ENCODE measurements around the gene RAD51B.
"Not testable (repeated sequence)": the region's sequence is repeated elsewhere in the genome, so short reads cannot be mapped to it uniquely, and the experiment has no call there.

Gene RAD51B

DNA sequence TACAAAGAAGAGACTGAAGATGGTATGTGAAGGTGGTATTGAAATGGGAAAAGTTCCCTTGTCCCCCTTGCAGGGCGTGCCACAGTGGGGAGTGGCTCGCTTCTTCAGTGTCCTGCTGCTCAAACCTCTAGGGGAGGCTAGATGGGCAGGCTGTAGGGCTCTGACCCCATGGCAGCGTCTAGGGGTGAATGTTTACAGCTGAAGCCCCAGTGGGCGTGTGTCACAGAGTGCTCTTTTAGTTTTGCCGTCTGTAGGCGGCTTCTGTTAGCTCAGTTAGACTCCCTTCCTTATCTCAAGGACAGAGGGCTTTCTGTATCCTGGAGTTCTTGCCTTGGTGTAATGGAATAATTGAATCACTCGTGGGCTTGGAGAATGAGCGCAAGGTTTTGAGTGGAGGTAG is 266.2 kb downstream of the RAD51B start:
- DNase-seq = no peak

DNA sequence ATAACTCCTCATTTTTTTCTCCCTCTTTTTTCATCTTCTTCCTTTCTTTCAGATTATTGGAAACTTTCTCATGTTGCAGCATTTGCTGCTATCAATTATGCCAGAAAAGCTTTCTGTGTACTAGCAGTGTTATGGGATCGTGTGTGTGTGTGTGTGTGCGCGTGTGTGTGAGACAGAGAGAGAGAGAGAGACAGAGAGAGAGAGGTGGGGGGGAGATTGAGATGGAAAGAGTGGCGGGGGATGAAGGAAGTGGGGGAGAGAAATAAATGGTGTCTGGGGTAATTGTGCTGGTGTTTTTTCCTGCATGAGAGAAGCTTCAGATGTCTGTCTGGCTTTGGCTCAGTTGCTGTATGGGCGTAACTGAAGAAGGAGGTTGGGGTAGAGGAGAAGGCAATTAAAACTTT is 268.9 kb downstream of the RAD51B start:
- DNase-seq = peak; percentile 10

DNA sequence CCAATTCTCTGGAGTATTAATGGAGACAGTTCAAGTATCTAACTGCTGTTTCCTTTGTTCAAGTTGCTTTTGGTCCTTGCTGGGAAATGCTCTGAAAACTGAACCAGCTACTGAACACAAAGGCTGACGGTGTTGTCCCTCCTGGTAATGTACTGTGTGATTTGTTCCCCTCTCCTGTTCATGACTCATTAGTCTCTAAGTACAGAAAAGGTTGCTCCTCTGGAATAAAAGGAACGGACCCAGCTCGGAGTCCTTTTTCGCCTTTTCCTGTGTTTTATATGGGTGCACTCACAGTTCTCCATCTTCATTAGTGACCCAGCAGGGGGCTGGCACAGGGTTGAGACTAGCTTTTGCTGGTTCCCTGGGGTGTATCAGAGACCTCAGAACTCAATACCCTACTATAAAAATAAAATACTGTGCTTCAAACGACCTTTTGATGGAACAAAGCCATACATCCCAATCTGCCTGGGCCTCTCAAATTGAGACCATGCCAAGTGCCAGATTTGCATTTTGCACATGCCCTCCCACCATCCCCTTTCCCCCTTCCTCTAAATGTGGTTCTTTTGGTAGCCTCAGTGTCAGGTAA is 269.7 kb downstream of the RAD51B start:
- peak; percentile 15 for DNase-seq

DNA sequence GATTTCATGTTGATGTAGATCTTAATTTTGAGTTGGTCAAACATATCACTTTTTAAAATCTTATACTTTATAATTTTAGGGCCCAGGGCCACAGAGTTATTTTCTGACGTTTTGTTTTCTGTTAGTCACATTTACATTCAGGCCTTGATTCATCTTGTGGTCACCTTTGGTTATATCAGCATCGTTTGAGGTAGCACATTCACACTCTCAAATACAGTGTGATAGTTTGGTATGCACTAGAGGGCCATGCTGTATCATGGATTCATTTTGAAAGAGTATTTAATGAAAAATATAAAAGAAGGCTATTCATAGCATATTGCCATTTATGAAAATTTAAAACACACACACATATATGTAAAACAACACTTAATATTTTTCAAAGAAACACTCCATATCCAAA is 274.6 kb downstream of the RAD51B start:
- DNase-seq = no peak

DNA sequence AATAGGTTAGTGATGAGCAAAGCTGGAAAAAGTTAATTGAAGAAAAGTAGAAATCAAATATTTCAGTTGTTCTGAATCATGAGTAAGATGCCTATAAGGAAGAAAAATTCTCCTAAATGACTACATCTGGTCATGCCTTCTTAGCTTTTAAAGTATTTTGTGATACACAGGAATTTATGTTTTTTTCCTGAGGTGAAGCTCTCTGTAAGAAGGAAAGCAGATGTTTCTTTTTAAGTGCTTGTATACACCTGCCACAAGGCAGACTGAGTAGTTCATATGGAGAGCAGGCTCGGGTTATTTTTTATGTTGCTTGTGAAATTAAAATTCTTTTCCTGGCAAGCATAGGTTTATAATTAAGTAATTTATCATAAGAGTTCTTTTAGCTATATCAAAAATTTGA is 275.2 kb downstream of the RAD51B start:
- no peak for DNase-seq

DNA sequence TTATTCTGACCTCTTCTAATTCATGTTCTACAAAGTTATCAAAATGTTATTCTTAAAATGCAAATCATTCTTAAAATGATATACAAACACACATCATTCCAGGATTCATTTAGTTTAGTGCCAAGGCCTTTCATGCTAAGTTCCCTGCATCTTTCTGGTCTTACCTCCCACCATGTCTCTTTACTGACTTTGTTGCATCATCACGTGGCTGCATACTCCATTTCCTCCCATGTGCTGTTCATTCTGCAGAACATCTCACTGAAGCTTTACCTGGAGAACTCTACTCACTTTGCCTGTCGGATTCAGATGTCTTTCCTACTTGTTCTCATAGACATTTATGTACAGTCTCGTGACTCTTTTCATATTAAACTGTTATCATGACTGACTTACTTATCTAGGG is 278.1 kb downstream of the RAD51B start:
- no peak for DNase-seq

DNA sequence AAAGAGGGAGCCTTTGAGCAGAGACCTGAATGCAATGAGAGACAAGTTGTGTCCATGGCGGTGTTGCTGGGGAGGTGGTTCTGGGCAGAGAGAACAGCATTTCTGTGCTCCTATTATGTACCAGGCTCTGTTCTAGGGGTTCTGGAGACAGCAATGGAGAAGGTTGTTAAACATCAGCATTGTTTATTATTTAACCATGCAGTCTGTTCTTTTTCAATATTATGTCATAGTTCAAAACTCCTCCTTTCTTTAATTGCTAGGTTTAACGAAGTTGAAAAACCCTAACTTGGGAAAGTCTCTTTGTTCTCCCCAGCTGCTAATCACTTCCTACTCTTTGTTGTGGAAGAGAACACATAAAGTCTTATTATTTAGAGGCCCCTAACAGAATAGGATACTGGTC is 279.3 kb downstream of the RAD51B start:
- DNase-seq = no peak

DNA sequence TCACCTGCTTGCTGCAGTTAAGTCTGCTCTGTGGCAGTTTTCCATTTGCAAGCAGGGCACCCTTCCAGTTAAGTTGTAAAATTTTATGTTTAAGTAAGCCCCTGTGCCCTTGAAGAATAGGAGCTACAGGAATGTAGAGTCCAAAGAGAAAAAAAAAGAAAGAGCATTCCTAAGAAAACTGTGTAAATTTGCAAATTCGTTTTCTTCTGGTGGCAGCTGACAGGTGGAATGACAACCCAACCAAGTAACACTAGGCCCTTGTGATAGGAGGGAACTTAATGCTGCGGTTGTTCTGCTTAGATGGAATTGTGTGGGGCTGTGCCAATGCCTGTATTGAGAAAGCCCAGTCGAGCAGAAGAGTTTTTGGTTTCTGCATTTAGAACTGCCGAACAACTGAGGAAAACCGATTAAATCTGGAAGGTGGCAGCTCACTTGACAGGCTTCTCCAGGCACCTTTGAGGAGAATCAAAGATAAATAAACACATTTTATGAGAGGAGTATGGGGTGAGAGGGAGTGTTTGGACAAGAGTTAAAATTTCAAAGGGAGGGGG is 280.0 kb downstream of the RAD51B start:
- no peak for DNase-seq

DNA sequence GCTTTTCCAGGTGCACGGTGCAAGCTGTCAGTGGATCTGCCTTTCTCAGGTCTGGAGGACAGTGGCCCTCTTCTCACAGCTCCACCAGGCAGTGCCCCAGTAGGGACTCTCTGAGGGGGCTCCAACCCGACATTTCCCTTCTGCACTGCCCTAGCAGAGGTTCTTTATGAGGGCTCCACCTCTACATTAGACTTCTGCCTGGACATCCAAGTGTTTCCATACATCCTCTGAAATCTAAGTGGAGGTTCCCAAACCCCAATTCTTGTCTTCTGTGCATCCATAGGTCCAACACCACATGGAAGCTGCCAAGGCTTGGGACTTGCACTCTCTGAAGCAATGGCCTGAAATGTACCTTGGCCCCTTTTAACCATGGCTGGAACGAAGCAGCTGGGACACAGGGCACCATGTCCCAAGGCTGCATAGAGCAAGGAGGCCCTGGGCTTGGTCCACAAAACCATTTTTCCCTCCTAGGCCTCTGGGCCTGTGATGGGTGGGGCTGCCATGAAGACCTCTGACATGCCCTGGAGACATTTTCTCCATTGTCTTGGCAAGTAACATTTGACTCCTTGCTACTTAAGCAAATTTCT is 282.2 kb downstream of the RAD51B start:
- DNase-seq = not testable (repeated sequence)

DNA sequence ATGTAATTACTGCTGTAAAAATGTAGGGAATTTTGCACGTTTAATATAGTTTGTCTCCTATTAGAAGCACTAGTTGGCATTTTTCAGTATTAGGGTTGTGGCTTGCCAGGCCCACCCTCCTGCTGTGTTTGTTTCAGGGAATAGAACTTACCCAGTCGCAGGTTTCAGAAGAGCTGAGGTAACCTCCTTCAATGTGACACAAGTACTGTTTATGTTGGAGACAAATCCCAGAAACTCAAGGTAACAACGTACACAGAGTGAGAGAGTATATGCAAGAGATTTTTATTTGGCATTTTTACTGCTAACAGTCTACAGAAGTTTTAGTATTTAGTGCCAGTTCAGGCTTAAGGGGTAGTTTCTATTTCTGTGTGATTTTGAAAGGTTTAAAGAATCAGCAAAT is 284.3 kb downstream of the RAD51B start:
- DNase-seq = no peak

DNA sequence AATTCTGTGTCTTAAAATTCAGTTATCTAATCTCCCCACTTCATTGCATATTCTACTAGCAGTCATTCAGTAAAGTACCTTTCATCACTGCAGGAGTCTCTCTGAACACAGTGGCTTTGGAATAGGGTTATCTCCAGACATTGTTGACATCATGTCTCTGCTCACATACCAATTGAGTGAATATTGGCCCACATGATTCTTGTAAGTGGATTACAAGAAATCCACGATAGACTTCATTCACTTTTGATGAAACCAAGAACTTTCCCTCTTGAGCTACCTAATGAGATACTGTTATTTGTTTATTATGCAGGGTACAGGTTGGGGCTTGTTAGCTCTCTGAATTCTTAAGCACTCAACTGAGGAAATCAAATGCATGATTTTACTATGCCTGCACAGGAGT is 284.9 kb downstream of the RAD51B start:
- no peak for DNase-seq

DNA sequence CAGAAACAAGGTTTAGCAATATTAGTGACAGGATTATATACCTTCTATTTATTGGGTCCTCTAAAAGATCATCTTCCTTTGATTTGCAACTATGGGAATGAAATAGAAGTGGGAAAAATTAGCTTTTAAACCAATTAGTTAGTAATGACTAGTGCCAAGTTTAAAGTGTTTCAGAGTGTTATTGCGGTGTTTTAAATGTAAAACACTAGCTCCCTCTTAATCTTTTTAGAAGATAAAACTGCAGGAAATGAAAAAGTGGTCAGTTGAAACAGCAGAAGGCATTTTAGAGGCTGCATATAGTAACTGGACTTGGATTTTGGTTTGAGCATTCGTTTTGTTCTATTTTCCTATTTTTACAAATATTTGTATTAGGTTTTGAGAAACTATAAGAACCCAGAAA is 286.2 kb downstream of the RAD51B start:
- DNase-seq = no peak

DNA sequence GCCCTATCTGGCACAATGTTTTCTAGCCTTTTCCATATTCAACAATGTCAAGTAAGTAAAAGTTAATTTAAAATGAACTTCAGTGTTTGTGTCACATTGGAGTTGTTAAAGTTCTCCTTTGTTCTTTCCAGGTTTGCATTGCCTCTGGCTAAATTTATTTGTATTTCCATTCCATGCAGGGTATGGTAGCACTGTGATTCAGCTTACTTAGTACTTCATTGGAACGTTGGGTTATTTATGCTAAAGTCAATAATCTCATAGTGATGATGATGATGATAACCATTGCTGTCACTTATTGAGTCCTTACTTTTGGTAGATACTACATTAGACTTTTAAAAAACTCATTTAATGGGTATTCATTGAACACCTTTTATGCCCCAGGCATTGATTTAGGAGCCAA is 286.9 kb downstream of the RAD51B start:
- no peak for DNase-seq

DNA sequence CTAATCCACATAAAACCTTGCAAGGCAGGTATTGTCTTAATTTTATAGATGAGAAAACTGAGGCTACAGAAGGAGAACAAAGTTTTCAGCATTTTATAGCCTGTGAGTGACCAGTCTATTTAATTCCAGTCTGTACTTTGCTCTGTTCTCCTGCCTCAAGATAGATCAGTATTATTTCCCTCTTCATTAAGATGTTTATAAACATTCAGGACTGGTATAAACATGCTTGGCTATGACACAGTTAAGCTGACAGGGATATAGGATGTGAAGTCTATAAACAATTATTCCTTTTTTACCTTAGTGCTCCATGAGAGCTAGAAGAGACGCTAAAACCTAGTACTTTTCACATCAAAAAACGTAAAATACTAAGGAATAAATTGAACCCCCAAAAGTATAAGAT is 287.3 kb downstream of the RAD51B start:
- DNase-seq = no peak

DNA sequence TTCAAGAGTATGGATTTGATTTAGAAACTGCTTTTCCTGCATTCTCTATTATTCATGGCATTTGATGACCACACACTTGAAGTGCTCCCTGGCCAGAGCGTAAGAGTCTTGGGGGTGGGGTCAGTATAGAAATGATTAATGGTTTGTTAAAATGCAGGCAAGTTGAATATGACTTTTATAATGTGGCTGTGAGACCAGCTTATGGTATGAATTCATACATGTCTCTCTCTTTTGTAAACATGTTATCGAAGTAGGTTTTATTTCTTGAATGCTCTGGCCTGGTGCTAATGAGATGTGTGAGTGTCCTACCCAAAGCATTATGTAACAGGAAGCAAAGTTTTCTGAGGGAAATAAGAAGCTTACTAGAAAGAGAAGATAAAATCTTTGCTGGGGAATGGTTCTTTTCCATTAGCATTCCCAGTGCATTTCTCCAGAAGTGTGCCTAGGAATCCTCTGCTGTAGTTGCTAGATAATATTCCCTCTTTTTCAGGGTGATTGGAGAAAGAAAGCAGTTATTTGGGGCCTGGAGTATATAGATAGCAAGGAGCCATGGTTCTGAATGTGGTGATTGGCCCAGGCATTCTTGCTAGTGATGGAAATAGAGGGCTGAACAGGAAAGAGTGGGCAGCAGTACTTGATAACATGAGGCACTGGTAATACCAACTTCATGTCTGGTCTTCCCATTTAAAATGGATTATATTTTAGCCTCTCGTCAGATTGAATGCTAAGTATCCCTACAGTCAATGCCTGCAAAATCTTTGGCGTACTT is 289.7 kb downstream of the RAD51B start:
- DNase-seq = no peak

DNA sequence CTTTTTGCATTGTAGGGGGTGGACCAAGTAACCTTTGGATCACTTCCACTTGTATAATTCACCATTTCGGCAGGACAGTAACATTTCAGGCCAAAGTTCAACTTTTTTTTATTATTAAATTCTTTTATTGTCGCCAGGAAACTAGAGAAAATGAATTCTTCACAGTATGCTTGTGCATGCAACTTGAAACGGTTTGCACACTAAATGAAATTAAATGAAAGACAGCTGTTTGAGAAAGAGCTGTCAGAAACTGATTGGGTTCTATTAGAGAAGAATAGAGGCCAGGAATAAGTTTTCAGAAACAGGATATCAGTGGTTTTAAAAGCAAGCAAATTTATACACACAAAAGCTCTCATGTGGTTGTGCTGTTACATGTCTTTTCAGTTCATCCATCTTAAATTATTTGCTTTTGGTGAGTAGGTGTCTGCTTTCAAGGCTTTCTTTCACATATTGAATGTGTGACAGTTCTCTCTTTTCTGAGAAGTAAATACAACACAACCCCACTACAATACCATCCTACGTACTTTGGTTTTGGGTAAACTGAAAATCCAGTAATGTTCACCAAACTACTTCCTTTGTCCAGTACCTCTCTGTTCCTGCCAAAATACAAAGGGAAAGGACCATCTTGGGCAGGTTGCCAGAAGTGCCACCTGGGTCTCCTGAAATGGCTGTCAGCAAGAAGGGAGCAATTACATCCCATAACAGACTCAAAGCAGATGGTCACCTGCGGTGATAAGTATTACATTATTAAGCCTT is 291.7 kb downstream of the RAD51B start:
- peak; percentile 65 for DNase-seq

DNA sequence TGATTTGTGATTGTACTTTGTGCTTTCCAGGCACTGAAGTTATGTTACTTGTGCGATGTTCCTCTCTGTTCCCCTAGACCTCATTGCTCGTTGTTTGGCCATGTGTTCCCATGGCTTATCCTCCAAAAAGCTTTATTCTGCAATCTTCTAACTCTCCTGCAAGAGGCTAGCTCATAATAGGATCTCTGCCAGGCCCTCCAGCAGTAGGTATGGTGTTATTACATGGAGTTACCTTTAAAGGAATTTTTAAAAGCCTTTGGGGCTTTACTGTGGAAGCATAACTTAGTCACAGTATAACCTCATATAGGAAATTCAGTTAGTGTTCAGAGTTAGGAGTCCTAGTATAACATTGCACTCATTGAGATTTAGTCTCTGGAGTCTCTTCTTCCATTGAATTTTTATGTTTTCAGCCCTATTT is 292.3 kb downstream of the RAD51B start:
- DNase-seq = peak; percentile 65

DNA sequence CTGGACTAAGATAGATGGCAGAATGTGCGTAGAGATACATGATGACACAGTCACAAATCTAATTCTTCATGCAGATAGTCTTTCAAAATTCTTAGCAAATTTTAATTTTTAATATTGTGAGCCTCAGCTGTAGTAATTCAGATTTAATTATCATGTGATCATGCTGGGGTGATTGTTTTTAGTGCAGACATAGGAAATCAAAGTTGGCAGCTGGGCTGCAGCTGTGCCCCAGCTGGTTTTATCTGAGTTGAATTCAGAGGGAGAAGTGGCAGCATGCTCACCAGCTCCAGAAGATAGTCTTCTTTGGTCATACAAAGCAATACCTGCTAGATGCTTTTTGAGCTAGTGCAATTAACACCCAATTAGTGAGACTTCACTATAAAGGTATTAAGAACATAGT is 292.9 kb downstream of the RAD51B start:
- DNase-seq = no peak

DNA sequence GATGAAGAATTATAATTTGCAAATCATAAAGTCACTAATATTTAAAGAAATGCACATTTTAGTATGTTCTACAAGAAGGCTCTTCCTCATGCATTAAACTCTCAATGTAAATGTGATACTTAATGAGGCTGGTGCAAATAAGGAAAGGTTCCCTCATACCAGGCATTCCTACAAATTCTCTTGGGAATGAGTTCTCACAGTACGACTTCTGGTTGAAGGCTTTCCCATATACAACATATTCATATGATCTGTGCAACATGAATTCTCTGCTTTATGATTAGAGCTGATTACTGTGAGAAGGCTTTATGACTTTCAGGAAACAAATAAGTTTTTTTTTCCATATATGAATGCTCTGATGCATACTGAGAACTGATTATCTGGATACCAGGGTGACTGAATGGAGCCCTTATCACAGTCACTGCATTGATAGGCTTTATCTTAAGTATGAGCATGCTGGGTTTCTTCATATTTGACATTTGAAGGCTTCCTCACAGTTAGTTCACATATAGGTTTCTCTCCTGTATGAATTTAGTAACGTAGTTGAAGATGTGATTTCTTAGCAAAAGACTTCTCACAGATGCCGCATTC is 293.9 kb downstream of the RAD51B start:
- DNase-seq = no peak

DNA sequence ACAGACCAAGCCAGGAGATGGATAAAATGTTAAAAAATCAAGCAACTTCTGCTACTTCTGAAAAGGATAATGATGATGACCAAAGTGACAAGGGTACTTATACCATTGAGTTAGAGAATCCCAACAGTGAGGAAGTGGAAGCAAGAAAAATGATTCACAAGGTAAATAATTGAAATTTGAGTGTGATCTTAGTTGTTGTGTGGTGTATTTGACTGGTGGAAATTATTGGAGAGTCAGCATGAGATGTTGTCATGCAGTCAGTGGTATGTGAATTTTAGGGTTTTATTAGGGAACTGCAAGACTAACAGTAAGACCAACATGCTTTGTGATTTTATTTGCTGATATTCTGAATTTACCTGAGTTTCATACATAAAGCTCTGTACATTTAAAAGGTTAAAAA is 296.4 kb downstream of the RAD51B start:
- DNase-seq = not testable (repeated sequence)

DNA sequence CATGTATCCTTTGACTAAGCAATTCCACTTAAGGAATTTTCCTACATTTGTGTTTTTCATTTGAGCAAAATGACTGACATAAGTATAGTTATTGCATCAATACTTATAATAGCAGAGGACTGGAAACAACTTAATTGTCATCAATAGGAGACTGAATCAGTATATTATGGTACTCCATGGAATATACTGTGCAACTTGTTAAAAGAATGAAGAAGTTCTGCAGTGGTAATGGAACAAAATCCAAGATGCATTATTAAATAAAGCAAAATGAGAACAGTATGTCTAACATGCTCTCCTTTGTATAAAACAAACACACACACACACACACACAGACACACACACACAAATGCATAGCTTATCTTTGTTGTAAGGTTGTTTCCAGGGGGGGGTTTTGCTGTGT is 303.1 kb downstream of the RAD51B start:
- no peak for DNase-seq

DNA sequence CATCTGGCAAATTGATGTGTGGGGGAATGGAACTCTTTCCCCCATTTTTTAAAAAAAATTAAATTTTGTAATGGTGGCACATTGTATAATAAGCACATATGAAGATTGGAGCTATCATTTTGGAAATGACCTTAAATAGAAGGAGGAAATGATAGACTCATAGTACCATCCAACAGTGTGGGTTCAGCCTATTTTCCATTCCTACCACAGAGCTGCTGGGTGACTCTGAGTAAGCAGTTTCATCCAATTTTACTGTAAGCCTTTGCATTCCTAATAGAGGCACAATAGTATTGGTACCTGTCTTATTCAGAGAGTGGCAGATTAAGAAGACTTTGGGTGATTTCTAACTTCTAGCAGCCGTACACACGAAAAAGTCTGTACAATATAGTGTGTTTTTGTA is 304.5 kb downstream of the RAD51B start:
- no peak for DNase-seq
